Retinal pigment epithelial cell (primary cell): ENCODE results near the gene HEXIM2.
A peak's percentile ranks its signal among the peaks of the same experiment; 100 is the strongest.

ENCODE experiments used
- DNase-seq: peaks from one replicate; pipeline ENCODE4 v3.0.0-alpha.2; 2010; ENCODE audit warnings: low read depth
- H3K4me3 ChIP-seq: 2 replicates; pipeline ENCODE4 v1.5.1; 2011; ENCODE audit warnings: mild to moderate bottlenecking, low read length, control low read depth, moderate library complexity
- CTCF ChIP-seq: conservative IDR thresholded peaks from 2 replicates; pipeline ENCODE4 v1.5.1; 2011; ENCODE audit warnings: low read depth, low read length, control low read depth, inconsistent platforms

HEXIM2 gene

DNA sequence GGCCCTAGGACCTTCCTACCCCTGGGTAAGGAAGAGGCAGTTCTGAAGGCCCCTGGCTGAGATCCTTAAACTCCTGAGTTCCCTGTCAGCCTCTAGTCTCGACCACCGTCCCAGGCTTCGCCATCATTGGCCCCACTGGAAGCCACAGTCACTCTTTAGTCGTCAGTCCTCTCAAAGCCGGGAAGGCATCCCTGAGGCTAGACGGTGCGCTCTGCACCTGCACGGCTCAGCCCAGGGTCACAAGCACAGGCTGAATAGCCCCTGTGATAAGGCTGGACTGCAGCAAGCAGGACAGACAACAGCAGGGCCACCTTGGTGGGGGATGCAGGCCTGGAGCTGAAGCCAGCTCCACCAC is 16.7 kb upstream of the HEXIM2 start:
- DNase-seq: no peak
- TF ChIP-seq CTCF: no peak
- H3K4me3 ChIP-seq: no peak overlapping the region

GRCh38 chr17:45146166-45146565 is 15.5 kb upstream of the HEXIM2 start:
- DNase-seq: no peak
- TF ChIP-seq CTCF: no peak
- H3K4me3 ChIP-seq: no peak overlapping the region

DNA sequence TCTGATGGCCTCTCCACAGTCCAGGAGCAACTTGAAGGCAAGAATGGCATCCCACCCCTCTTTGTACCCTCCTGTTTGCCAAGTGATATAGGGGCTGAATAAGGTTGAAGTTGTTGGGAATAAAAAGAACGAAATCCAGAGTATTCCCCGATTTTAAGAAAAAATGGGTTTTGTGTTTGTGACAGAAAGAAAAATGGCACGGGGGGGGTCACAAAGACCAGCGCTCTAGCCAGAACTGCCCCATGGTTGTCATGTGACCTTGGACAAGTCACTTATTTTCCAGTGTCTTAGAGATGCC is 15.1 kb upstream of the HEXIM2 start:
- TF ChIP-seq CTCF: no peak
- H3K4me3 ChIP-seq: no peak overlapping the region
- DNase-seq: no peak

- no peak for TF ChIP-seq CTCF
- no peak for DNase-seq
- H3K4me3 ChIP-seq: peak overlapping the region; percentile 62
These were observed 14.6 kb upstream of the HEXIM2 start for GRCh38 chr17:45146890-45147580.

- DNase-seq: peak; percentile 97
- peak overlapping the region; percentile 62 for H3K4me3 ChIP-seq
- TF ChIP-seq CTCF: no peak
These were observed 14.0 kb upstream of the HEXIM2 start for GRCh38 chr17:45147581-45148182.

- H3K4me3 ChIP-seq: peak within 1 kb of the TSS; percentile 96
- no peak for TF ChIP-seq CTCF
- DNase-seq: peak; percentile 98
These were observed 13.3 kb upstream of the HEXIM2 start, which contains the start of gene HEXIM1 for GRCh38 chr17:45148183-45149036. HEXIM1 (plus strand) TSS chr17:45148475; CDS start chr17:45149191, 716 bp downstream.
